HL-60 (cell line): Measurements from ENCODE around the gene SLC22A25.

Experiments
- CTCF ChIP-seq: IDR thresholded peaks from one replicate; pipeline ENCODE4 v1.5.1; 2011; ENCODE audit warnings: low read length, control low read depth, inconsistent platforms; ENCODE audit not compliant: insufficient read depth
- GABPA ChIP-seq: IDR thresholded peaks from 2 replicates; pipeline ENCODE4 v1.6.1; 2012; ENCODE audit warnings: low read depth
- POLR2AphosphoS5 ChIP-seq: IDR thresholded peaks from 2 replicates; pipeline ENCODE4 v1.6.1; 2012; ENCODE audit warnings: low read depth
- REST ChIP-seq: IDR thresholded peaks from 2 replicates; pipeline ENCODE4 v1.6.1; 2012; ENCODE audit warnings: low read depth; ENCODE audit not compliant: insufficient replicate concordance
- SPI1 ChIP-seq: IDR thresholded peaks from 2 replicates; pipeline ENCODE4 v1.6.1; 2012; ENCODE audit warnings: low read depth, mild to moderate bottlenecking, borderline replicate concordance

GRCh38 chr11:63246045-63246444 is 2.6 kb upstream of the SLC22A25 start:
- no peak for TF ChIP-seq POLR2AphosphoS5
- TF ChIP-seq CTCF = no peak
- no peak for TF ChIP-seq REST
- TF ChIP-seq GABPA = no peak
- TF ChIP-seq SPI1 = no peak
